ENCODE data around the gene PRR22. TPM values are rescaled to one million over a fixed set of nuclear protein-coding genes. Genes with fewer than 3 reads are reported as not detected.

PRR22 gene
- 0.38 TPM for total RNA-seq

DNA sequence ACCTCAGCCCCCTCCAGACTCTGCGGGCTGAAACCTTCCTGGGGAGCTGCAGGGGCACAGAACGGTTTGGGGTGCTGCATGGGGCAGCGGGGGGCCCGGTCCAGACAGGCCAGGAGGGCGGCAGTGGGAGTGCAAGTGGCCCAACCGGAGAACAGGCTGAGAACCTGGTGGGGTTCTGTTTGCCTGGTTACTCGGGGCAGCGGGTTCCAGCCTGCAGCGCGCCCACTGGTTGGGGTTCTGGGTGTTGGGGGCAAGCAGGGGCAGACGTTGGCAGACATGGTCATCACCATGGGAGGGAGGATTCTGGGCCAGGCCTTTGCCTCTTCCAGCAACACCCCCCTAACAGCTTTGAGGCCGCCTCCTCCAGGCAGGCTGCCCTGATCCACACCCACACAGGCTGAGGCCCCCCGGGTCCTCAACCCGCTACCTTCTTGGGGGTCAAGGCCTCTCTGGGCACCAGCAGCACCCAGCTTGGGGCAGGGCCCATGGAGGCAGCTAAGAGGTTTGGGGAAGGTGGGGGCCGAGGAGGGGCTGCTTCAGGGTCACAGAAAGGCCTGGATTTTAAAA is at the start of gene PRR22:
Gene PRR22 (minus strand): TSS at position 166 of the 567 bp plus-strand sequence. CDS start 86 bp downstream, at position 80.

GRCh38 chr19:5804516-5805461 is 20.2 kb upstream of the PRR22 start, which contains the start of gene NRTN:
TSS of gene NRTN (plus strand) at chr19:5805067. CDS start at chr19:5824166, 19,099 bp downstream.

GRCh38 chr19:5790559-5791520 is 6.3 kb upstream of the PRR22 start, which contains the start of gene DUS3L:
TSS of gene DUS3L (minus strand) at chr19:5791163. CDS start at chr19:5791141, 22 bp downstream.

Other genes with a start within 250 kb of the PRR22 start
- gene TINCR, start 216.8 kb downstream of the PRR22 start, total RNA-seq, result 4.8 TPM
- 83.2 TPM for gene SAFB2, start 162.0 kb downstream of the PRR22 start, total RNA-seq
- gene SAFB, start 161.7 kb downstream of the PRR22 start, total RNA-seq, result 177 TPM
- 16.9 TPM for gene MICOS13, start 104.2 kb downstream of the PRR22 start, total RNA-seq
- gene HSD11B1L, start 103.7 kb downstream of the PRR22 start, total RNA-seq, result 19.0 TPM
- 161 TPM for gene RPL36, start 94.5 kb downstream of the PRR22 start, total RNA-seq
- 70.3 TPM for gene LONP1, start 64.6 kb downstream of the PRR22 start, total RNA-seq
- not detected for gene CATSPERD, start 64.1 kb downstream of the PRR22 start, total RNA-seq
- 32.4 TPM for gene DUS3L, start 6.4 kb upstream of the PRR22 start, total RNA-seq
- 3.7 TPM for gene NRTN, start 20.3 kb upstream of the PRR22 start, total RNA-seq
- 0.22 TPM for gene FUT6, start 55.0 kb upstream of the PRR22 start, total RNA-seq
- gene FUT3, start 66.7 kb upstream of the PRR22 start, total RNA-seq, result 2.4 TPM
- gene FUT5, start 85.8 kb upstream of the PRR22 start, total RNA-seq, result not detected
- 76.9 TPM for gene NDUFA11, start 119.0 kb upstream of the PRR22 start, total RNA-seq
- 7.5 TPM for gene VMAC, start 120.1 kb upstream of the PRR22 start, total RNA-seq
- gene CAPS, start 129.5 kb upstream of the PRR22 start, total RNA-seq, result 11.2 TPM
- 81.3 TPM for gene RANBP3, start 193.4 kb upstream of the PRR22 start, total RNA-seq

All from camera-type eye (tissue), 1 donor.